CD4-positive, alpha-beta T cell treated with Interleukin-17A for 1 hour (primary cell): ENCODE measurements around the gene AGBL1.

Experiments
- DNase-seq: peaks from one replicate; pipeline ENCODE4 v3.0.0-alpha.2; 2020

The AGBL1 gene

DNA sequence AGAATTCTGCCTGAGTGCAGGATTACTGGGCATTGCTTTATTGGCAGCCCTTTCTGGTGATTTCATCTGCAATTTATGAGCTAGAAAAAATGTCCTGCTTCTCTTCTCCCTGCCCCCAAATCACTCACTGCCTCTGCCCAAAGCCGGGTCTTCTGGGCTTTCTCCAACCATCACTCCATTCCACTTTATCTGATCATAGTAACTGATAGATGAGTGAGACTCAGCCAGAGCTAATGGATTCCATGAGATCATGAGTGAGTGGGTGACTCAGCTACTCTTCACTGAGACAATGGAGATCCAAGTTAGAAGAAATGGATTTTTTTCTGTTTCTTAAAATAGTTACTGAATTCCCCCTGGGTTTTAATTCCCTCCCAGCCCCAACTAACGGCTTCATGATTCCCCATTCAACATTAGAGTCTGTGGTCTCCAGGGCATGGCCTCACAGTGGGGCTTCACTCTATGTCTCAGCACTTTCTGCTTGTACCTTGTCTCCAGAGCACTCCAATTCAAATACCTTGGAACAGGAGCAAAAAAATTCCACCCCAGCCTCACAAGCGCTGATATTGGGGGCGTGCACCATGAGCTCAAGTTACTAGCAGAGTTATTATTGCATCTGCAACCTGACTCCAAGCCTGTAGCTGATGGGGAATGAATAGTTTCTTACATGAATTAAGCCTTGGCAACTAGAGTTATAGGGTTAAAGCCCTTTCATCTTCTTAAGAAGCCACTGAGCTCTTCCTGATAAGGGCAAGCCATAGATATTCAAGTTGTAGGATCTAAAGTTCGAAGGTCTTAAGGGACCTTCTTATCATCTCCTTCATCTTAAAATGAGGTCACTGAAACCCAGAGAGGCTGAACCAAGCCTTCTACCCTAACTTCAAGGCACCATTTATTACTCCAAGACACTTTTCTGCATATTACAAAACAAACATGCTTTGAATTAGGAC, 85.9 kb downstream of the AGBL1 start:
- no peak for DNase-seq

DNA sequence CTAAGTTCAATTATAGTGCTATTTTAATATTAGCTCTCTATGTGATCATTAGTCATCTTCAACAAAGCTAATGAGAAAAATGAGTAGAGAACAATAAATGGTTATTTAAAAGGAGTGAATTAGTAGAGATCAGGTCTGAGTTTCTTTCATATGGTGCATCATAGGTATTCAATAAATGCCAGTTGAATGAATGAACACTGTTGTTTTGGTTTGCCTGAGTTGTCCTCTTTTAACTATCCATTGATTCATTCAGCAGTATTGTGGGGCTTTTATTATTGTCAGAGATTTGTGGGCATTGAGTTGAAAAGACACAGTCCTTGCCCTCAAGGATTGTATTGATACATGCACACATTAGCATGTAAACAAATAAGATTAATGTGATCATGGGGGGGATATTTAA, 88.2 kb downstream of the AGBL1 start:
- DNase-seq, result no peak

DNA sequence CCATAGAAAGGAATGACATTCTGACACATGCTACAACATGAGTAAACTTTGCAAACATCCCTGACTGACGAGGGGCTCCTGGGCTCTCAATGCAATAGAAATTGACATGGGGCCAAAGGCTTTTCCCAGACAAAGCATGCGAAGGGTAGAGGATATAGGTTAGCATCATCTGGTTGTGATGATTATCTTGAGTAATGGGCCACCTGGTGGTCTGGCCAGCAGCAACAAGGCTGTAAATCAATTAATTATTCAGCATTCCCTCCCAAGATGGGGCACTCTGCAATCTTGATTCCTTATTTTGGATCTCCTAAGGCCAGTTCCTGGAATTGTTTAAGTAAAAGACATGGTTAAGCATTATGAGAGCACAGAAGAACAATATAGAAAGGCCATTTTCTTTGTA, 99.2 kb downstream of the AGBL1 start:
- no peak for DNase-seq

DNA sequence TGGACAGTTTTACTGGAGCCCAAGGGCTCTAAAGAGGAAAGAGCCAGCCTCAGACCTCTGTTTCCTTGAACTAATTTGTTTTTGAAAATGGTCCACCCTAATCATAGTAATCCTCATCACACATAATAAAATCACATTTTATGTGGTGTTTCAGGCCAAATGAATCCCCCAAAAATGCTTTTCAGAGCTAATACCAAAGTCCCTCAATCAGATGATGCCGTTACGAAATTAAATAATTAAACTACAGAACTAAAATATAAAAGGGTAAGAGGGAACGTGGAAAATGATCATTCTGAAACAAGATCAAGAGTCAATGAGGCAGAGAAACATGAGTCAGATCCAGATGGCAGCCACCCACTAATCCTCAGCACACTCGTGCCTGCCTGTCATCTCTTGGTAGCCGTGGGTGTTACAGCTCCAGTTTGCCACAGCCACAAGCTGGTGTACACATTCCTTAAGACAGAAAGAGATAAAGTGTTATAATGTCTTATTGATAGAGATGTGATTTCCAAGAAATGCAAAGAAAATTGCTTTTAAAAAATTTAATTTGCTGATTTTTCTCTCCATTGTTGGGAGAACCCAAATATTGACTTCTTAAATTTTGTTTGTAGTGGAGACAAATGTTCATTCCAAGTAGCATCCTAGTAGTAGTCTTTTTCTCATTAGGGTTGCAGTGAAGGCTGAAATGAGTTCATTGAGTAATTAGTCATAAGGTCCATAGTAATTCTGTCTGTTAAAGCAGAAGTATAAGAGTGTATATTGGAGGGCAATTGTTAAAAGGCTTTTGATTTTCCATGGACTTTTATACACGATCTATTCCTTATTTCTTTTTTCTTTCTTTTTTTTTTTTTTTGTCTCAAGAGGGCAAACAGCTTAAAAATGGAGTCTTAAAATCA, 104.2 kb downstream of the AGBL1 start:
- DNase-seq, result no peak

DNA sequence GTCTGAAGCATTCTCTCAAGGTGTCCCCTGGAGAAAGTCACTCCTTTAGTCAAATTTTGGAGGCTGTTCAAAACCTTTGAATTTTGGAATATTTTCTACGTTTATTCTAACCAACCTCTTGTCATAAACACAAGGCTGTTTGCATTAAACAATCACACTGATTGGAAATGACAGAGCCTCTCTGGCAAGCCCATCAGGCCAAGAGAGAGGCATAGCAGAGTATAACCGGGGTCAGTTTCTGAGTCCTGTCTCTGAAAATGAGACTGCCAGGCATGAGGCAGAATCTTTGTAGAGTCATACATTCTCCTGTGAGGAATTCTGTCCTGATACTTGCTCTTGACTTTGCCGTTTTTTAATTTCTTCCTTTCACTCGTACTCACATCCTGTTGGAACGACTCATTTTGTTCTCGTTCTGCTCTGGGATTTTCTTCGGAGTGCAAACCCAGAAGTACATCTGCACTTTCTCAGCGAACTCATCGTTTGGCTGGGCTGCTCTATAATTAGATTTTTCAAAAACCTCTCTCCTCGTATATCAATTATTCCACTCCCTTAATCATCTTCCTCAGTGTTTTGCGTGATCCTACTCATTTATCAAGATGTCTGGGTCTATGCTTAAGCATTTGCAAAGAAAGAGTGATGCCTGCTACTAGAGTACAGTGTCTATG, 114.2 kb downstream of the AGBL1 start:
- DNase-seq, result no peak

DNA sequence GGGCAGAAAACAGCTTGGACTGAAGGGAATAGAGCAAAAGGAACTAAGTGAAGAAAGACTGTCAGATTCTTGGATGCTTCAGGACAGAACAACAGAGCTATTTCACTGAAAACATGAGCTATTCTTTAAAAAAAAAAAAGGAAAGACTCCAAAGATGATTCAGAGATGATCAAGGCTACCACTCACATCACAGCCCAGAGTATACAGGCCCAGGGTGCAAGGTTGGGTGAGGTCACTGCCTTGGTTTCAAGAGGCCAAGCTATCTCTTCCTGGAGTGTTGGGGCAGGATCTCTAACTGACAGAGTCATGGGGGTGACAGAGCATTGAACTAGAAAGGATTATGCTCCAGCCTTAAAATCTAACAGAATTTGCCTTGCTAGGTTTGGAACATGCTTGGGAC, 118.1 kb downstream of the AGBL1 start:
- no peak for DNase-seq

DNA sequence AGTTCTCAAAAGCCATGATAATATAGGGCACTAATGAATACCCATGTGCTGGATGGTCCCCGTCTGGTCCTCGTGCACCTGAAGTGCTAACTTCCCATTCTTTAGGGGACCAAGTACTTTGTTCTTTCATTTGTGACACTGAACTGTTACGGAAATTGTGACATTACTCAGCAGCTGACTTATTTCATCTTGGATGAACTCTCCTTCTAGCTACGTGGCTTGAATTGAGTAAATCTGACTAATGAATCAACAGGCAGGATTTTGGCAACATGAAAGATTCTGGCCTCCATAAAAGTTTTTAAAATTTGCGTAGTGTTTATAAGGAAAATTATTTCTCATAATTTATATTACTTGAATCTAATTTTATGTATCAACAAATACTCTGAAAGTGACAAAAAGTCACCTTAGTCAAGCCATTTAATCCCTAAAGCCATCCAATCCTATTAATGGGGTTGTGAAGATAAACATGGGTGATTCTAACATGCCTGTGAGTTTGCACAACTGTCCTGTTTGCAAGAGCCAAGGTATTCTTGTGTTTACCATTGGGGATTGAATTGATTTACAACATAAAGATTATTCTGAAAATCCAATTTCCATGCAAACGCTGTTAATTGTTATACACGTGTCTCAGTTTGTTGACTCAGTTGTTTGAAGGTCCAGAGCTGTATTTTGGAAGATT, 119.9 kb downstream of the AGBL1 start:
- DNase-seq, result no peak

DNA sequence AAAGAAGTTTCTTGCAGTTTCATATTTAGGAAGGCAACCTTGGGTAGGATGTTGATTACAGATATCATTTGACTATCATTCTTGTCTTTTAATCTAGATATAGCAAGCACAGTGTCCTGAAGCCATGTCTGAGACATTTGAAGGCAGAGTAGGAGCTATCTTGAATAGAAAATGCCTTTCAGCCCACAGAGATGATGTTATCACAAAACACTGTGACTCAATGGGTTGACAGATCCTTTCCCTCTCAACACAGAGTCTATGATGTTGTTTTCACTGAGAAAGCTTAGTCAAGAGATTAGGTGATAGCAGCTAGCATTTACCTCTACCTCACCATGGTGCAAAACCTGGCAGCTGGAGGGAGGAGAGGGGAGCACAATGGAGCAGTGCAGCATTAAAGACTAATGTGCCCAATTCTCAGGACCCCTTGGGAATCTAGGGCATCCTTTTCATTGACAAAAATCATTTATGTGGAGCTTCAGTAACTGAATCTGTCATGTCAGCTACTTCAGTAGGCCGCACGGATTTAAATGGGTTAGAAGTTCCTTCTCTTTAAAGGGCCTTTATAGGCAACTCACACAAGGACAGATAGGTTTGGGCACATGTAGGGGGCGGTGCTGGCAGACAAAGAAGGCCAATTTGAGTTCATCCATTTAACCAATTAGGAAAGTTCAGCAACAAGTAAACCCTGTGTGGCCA, 121.8 kb downstream of the AGBL1 start:
- no peak for DNase-seq

DNA sequence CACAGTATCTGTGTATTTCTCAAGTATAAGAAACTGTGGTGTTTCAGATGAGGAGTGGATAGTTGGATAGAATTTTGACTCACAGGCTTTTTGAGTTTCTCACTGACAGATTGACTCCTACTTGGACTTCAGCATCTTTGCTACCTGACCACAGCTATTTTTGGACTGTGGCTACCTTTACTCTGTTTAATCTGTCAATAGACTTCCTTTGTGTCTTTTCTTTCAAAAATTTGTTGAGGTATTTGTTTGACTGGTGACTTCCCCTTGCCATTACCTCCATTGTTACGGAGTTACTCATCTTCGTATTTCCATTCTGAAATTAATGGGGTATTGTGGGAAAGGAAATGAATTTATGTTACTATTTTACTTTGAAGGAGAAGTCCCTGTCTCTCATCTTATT, 123.8 kb downstream of the AGBL1 start:
- no peak for DNase-seq

DNA sequence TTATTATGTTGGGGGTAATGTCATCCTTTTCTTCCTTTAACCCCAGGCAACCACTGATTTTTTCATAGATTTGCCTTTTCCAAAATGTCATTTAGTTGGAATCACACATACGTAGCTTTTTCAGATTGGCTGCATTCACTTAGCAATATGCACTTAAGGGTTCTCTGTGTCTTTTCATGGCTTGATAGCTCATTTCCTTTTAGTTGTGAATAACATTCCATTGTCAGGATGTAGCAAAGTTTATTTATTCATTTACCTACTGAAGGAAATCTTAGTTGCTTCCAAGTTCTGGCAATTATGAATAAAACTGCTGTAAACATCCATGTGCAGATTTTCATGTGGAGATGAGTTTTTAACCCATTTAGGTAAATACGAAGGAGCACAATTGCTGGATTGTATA, 125.4 kb downstream of the AGBL1 start:
- DNase-seq, result no peak

DNA sequence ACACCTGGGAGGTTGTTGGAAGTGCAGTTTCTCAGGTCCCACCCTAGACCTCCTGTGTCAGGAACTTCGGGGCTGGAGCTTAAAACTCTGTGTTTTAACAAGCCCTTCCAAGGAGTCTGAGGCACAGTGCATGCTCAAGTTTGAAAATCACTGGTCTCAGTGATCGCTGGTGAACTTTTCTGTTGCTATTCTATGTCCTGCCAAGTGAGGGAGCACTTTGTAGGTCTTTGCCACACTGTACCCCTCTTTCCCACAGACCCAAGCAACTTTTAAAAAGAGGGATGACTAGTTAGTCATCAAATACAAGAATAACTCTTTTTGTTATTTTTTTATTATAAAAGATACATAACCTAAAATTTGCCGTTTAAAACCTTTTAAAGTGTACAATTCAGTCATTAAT, 133.7 kb downstream of the AGBL1 start:
- DNase-seq, result no peak

DNA sequence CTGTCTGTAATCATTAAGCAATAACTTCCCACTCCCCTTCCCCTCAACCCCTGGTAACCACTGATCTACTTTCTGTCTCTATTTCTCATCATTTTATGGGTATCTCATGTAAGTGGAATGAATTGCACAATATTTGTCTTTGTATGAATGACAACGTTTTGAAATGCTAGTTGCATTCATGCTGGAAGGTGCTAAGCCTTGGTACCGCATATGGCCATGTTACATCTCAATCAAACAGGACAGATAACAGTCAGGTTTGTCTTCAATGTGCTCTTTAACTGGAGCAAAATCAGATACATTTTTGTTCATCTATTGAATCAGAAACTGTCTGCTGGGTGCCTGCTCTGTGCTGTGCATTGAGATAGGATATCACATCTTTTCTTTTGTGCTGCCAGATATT, 134.2 kb downstream of the AGBL1 start:
- DNase-seq, result no peak

DNA sequence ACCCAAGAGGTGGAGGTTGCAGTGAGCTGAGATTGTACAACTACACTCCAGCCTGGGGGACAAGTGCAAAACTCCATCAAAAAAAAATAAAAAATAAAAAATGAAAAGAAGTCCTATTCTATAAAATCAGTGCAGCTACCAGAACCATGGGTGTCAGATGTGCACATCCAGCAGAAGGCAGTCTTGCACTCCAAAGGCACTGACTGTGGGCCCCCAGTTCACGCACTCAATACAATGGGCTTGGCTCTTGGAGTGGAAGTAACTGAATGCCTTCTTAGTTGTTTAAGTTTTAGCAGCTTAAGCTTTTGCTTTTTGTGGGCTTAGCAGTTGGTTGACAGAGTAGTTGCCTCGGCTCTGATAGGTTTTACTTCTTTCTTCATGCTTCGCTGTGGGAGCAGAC, 141.4 kb downstream of the AGBL1 start:
- no peak for DNase-seq

DNA sequence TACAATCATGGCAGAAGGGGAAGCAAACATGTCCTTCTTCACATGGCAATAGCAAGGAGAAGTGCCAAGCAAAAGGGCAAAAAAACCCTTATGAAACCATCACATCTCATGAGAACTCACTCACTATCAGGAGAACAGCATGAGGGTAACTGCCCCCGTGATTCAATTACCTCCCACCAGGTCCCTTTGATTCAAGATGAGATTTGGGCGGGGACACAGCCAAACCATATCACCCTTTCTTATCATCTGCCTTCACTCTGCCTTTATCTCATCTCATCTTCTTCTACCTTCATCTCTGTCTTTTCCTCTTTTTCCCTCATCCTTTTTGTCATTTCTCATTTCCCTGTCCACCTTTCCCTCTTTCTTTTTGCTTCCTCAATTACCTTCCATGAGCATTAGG, 149.6 kb downstream of the AGBL1 start:
- no peak for DNase-seq

DNA sequence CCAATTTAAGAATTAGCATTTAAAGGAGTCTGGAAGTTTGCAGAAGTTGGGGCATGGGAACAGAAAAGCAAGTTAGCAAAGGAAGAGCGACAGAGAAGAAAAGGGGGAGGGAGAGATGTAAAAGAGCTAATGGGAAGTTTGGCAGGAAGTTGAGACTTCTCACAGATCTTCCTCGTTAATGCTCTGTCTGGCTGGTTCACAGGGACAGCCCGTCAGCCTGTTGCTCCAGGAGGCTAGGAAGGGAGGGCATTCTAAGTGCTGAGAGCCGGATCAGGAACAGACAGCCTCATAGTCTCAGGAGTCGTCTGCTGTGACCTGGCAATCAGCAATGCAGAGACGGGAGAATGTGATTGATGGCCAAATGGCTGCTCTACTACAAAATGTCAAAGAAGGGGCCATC, 150.3 kb downstream of the AGBL1 start:
- DNase-seq, result no peak

DNA sequence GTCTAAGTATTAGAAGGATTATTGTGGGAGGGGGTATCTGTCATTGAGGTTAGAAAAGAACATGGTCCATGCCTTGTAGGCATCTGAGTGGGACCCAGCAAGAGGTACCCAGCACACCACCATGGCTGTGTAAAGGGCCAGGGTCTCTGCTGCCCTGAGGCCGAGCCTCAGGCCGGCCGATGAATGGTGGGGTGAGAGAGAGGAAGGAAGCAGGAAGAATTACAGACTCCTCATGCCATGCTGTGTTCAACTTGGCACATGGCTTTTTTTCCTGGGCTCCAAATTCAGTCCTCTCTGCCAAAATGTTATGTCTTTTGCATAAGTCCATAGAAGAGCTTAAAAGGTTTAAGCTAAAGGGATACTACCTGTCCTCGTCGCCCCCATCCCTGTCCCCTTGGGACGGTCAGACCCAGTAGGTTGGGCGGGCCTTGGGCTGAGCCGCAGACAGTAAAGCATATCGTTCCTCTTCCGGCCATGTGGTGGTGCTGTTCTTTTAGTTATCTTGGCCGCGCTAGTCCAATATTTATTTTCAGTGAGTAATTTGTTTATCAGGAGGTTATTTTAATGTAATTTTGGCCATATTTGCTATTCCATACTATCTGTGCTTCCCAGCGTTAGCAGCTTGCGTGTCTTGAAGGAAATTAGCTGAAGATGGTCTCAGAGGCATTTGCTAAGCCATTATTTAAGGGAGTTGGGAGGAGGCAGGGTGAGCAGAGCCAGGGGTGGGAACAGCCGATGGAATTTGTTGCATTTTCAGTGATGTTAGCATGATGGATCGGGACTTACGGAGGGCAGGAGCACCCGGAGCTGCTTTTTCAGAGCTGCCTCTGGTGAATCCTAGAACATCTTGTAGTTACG, 152.4 kb downstream of the AGBL1 start:
- peak; percentile 42 for DNase-seq

DNA sequence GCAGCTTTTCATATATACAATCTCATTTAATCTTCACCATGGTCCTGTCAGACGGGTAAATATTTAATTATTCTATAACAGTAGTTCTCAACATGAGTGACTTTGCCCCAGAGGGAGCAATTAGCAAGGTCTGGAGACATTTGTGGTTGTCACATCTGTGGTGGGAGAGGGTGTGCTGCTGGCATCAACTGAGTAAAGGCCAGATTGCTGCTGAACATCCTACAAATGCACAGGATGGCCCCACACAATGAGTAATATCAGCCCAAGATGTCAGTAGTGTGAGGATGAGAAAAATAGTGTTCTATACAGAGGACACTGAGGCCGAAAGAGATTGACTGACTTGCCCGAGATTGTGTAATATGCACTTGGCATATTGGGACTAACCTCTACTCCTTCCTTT, 156.0 kb downstream of the AGBL1 start:
- no peak for DNase-seq

DNA sequence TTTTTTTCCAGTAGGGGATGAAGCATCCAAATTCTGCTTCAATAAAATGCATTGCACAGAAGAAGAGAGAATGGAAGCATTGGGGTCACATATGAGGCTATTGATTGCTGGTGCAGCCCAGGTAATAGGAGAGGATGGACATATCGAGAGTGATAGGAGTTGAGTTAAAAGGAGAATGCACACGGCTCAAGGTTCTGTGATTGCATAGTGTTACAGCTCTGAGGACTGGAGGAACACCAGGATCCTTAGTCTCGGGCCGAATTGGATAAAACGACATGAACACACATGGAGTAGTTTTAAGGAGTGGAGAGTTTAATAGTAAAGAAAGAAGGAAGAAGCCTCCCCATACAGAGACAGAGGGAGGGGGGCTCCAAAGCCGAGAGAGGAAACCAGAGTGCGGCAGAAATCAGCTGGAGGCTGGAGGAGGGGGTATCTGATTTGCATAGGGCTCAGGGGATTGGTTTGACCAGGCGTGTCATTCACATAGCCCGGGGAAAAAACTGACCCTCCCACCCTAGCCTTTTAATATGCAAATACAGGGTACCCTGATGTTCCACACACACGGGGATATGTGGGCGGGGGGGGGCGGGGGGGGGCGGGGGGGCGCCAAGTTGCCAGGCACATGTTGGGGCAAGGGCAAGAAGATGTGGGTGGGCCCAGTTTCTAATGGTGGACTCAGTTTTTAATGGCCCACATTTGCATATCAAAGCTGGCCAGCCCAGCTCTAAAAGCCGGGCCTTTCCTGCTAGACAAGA, 156.9 kb downstream of the AGBL1 start:
- DNase-seq, result no peak

DNA sequence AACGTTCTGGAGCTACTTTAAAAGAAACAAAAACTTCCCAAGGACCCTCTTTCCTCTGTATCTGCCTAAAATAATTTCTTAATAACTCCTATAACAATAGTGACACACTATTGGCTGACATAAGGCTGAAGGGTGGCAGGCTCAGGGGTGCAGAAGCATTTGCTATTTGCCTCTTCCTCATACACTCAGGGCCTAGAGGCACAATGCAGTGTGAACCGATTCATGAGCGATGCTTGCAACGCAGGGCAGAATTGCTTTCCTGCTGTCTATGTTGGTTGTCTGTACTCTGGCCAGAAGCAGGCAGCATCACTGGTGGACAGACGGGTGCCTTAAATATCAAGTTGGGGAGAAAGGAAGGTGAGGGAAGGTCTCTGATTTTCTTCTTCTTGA, 157.4 kb downstream of the AGBL1 start:
- no peak for DNase-seq

DNA sequence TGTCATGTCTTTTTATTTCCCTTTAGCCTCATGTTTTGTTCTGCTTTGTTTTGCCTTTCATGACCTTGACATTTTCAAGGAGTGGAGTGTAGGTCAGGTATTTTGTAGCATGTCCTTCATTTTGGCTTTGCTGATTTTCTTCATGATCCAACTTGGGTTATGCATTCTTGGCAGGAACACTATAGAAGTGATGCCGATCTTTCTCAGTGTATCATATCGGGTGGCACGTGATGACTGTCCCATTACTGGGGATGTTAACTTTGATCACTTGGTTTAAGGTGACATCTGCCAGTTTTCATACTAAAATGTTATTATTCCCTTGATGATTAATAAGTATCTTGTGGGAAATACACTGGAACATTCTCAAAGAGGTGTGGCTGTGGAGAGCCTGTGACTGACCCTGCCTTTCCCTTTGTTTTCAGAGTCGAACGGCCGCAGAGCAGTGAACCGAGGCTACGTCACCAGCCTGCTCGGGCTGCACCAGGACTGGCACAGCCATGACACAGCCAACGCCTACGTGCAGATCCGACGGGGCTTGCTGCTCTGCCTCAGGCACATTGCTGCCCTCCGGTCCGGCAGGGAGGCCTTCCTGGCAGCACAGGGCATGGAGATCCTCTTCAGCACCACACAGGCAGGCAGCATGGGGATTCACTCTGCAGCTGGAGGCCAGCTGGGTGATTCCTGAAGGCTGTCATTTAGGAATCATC, 167.7 kb downstream of the AGBL1 start:
- no peak for DNase-seq
